Measurements from ENCODE around the gene C19orf67.
A peak's percentile ranks its signal among the peaks of the same experiment; 100 is the strongest.

C19orf67 gene

DNA sequence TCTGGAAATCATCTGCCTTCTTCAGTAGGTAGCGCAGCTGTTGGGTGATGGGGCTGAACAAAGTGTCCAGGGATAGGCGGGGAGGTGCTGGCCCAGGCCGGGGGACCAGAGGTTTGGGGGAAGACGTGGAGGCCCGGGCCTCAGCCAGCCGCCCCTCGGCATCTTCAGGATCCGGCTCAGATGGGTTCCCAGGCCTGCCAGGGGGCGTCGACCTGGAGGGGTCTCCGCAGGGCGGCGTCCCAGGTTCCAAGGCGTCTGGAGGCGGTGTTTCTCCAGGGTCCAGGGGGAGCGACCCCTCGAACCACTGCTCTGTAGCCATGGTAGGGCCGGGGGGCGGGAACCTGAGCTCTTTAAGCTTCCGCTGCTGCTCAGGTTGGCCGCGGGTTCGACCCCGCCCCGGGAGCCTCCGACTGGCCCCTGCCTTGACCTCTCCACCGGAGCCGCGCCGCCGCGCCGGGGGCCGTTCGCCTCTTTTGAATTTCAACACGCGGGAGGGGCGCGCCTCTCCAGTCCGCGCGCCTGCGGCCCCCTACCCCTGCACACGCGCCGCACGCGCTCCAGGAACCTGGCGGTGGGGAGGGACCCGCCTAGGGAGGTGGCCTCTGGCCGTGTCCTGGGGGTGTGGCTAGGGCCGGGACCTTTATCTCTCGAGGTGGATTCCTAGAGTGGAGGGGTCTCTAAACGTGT lies at the start of gene C19orf67:
Gene C19orf67, minus strand, starts transcription at position 475 of the 687 bp plus-strand sequence. Its CDS starts 156 bp downstream, at position 319.
- no peak for DNase-seq (ENCODE audit: low spot score)

DNA sequence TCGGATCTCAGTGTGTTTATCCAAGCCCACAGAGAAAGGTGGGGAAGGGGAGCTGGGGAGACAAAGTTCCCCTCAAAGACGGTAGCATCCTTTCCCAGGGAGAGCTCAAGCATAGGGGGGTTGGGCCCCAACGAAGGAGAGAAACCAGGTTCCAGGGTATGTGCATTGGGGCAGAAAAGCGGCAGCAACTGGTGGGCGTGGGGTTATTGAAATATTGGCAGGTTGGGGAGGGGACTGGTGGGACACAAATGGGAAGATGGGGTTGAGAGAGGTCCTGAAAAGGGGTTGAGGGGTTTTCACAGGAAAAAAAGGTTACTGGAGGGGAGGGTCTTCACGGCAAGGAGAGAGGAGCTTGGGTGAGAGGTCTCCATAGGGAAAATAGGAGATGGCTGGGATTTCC lies 49.8 kb upstream of the C19orf67 start:
- no peak for DNase-seq (ENCODE audit: low spot score)

DNA sequence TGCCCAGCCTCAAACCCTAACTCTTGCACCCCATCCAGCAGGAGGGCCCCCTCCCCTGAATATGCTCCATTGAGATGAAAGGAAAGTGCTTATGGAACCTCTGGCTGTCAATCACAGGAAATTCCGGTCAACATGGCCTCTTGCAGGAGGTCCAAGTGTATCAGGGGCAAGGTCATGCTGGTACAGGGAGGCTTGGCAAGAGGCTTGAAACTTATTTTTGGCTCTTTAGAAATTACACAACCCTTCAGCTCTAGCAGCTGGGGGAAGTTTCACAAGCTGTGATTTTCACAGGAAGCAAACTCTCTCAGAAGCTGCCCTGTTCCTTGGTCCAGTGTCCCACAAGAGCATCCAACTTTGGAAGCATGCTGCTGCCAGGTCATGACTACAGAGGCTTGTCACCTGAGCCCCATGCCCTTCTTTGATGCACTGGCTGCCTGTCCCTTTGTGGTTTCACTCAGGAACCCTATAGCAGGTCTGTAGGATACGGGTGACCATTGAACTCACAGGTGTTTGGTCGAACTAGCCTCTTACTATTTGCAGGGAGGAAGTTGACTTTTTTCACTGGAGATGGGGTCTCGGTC lies 42.4 kb upstream of the C19orf67 start:
- DNase-seq (ENCODE audit: low spot score), result peak; percentile 68

DNA sequence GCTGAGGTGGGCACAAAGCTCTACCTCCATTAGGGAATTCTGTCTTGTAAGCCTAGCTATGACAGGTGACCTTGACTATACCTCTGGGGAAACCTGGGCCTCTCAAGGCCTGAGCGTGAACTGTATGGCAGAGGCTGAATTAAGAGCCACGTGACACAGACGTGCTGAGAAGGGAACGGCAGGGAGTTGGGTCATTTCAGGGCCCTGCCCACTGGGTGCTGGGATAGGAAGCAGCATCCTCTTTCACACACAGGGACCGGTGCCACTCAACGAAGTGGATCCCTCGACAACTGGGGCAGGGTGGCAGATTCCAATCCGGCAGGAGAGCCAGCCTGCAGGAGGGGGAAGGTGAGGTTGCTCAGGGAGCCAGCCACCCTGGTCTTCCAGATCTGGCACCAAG lies 41.6 kb upstream of the C19orf67 start:
- DNase-seq (ENCODE audit: low spot score), result no peak

DNA sequence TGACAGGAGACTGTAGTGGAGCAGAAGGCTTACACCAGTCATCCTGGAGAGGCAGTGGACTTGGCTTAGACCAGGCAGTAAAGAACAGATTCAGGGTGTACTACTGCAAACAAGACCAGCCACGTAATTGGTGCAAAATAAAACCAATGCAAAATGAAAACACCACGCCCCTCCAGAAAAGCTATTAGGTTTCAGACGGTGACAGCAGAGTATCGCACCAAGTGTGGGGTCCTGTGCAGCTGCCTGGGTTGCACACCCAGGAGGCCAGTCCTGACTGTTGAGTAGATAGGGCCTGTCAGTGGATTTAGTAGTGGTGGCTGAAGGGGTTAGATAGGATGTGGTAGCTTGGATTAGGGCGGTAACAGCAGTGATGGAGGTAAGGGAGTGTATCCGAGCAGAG lies 37.3 kb upstream of the C19orf67 start:
- DNase-seq (ENCODE audit: low spot score), result no peak

DNA sequence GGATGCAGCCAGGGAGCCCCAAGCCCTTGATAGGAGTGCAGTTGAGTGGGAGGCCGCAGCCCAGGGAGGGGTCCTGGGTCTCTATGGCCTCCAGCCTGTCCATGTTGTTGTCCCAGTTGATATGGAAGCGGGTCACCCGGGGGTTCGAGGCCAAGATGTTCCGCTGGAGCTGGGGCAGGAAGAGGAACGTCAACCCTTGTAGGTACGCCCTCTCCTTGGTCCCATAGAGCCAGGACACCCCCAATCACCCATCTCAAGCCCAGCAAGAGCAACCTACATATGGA lies 34.9 kb upstream of the C19orf67 start:
- DNase-seq (ENCODE audit: low spot score), result no peak

DNA sequence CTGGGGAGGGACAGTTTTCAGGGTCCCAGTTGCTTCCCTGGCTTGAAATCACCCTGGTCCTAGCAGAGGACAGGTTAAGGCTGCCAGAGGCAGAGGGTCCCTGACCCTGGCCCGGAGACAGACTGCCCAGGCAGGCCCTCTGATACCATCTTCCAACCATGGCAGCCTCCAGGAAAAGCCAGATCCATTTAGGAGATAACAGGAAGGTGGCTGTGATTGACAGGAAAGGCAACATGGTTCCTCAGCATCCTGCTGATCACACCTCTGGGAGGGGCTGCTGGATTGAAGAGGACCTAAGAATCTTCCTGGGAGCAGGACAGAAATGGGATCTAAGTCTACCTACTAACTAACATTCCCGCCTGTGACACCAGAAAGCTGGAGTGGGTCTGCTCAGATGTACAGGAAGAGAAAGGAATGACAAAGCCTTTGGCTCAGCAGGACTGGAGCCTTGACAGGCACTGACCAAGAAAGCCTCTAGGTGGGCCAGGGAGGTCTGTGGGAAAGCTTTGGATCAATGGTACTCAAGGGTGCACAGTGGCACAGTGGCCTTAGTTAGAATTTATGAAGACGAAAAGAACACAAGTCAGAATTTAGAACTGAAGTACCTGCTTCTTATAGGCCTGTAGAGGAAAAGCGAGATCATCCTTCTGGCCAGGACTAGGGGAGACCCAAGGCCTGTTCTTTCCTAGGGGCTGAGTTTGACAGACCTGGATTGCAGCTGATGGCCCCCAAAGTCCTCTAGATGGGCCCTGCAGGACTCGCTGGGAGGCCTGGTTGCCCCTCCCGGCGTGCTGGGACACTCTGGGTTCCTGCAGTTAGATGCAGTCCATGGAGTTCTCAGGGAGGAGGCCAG lies 34.3 kb upstream of the C19orf67 start:
- DNase-seq (ENCODE audit: low spot score), result no peak

DNA sequence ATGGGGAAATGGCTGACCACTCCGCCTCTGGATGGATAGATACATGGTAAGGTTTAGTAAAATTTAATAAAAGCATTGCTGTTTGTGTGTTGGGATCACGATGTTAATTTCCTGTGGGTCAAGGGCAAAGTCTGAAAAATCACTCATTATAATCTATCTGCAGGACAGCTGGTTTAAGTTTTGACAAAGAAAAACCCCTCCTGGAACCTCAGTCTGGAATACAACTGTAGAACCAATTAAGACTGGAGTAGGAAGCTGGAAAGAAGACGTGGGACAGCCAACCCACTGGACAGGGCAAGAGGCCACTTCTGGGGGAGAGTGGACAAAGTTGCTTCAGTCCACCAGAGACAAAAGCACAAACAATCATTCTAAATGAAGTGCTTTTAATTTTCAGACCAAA lies 33.6 kb upstream of the C19orf67 start:
- no peak for DNase-seq (ENCODE audit: low spot score)

DNA sequence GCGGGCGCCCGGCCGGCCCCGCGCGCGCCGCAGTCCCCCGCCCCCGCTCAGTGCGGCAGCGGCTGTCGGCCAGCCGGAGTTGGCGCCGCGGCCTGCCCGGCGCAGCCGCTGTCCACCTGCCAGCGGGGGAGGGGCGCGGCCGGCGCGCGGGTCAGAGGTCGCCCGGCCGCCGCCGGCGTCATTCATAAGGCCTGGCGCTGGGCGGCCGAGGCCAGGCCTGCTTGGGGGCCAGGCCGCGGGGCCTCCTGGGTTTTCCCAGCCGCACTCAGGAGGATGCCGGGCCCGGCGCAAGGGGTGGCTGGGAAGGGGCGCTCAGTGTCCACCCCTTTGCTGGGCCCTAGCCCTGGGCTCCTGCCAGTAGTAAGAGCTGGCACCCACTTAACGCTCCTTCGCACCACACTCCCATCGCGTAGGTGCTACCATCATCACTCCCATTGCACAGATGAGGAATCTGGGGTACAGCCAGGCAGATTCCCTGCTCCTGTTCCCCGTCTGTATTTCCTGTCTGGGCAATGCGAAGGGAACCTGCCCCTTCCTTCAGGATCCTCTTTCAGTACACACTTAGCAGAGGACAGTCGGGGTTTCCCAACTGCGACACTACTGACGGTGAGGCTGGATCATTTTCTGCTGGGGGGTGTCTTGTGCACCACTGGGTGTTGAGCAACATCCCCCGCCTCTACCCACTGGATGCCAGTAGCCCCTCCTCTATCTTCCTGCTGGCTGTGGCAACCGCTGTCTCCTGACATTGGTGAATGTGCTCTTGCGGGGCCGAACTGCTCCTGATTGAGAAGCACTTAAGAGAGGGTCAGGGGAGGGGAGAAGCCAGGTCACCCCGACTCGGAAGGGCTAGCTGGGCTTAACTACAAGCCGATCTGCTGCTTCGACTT lies 32.8 kb upstream of the C19orf67 start:
- peak; percentile 85 for DNase-seq (ENCODE audit: low spot score)

DNA sequence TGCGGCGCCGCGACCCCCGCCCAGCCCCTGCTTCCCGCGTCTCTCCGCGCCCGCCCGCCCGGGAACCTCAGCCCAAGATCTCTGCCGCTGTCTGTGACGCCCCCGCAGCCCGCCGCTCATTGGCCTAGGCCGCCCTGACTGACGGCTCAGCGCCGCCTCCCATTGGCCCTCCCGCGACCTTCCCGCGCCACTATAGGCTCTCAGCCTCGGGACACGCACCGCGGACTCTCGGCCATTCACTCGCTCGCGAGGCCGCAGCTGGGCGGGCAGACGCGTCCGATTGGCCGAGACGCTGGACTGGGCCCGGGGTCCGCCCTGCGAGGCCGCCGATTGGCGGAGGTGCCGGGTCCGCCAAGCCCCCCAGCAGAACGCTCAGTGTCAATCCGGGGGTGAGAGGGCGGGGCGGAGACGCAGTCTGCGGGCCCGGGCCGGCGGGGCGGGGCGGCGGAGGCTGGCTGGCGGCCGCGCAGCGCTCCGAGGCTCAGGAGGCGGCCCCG lies 32.1 kb upstream of the C19orf67 start, which contains the start of gene PRKACA:
Gene PRKACA, minus strand, starts transcription at position 95 of the 497 bp plus-strand sequence. CDS start 215 bp downstream, outside the sequence.
- peak; percentile 98 for DNase-seq (ENCODE audit: low spot score)

DNA sequence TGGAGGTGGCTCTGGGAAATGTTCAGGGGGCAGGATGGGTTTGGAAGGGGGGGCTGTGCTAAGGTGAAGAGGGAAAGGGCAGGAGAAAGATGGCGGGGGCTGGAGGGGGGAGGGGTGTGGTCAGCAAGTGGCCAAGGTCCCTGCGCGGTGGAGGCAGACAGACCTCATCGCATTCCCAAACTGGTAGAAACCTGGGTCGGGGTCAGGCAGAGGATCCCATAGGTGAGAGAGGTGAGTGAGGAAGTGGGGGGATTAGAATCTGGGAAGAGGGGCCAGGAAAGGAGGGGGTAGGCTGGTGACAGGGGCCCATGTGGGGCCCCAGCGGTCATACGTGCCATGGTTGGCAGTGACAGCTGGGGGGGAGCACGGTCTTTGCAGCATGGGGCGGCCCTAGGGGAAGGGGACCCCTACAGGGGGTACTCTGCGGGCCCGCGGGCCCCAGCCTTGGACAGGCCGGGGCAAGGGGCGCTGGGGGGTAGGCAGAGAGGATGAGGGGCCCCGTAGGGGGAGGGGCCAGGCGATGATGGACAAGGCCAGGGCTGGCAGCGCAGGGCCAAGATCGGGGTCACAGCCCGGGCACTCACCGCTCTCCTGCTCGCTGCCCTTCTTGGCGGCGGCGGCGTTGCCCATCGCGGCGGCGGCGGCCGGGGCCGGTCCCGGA lies 31.5 kb upstream of the C19orf67 start:
- no peak for DNase-seq (ENCODE audit: low spot score)

DNA sequence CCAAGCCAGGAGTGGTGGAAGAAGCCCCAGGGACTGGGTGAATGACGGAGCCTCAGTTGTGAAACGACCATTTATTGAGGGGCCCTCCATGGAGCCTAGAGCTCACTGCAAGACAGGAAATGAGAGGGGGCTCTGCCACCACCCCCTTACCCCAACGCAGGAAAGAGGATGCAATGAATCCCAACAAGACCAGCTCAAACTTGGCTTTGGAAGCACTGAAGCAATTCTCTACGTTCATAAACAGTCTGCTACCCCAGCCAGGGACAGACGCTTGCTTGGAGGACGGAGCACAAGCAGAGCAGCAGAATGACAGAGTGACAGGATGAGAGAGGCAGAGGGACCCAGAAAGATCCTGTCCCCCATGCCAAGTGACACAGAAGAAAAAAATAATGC lies 30.9 kb upstream of the C19orf67 start:
- no peak for DNase-seq (ENCODE audit: low spot score)

DNA sequence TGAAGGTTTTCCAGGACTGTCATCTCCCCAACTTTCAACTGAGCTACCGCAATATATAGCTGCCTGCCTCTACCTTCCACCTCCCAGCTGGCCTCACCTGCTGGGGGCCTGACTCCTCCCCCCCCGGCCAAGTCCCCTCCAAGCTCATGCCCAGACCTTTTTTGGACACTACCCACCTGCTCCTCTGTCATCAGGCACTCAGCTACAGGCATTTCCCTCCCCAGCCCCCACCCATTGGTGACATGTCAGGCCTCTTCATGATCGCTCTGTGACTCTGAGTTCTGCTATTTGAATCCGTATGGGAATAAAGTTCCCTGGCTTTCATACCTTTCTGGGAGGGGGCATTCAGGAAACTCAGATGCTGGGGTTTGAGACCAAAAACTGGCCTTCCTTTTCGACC lies 30.2 kb upstream of the C19orf67 start:
- DNase-seq (ENCODE audit: low spot score), result no peak

DNA sequence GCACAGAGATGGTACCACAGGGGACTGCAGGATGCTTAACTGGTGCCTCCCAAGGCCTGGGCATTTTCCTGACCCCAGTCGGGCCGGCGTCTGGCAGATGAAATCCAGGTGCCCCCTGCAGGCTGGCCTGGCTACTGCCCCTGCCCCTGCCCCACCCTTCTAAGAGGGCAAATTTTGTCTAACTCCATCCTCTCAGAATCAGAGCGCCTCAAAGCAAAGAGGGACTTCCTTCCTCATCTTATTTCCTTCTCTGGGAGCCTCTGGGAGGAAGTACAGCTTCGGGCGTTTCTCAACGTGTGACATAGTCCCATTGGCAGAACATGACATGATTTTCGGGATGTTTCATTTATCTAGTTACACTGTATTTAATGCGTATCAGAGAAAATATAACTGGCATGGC lies 29.3 kb upstream of the C19orf67 start:
- DNase-seq (ENCODE audit: low spot score), result peak; percentile 72

DNA sequence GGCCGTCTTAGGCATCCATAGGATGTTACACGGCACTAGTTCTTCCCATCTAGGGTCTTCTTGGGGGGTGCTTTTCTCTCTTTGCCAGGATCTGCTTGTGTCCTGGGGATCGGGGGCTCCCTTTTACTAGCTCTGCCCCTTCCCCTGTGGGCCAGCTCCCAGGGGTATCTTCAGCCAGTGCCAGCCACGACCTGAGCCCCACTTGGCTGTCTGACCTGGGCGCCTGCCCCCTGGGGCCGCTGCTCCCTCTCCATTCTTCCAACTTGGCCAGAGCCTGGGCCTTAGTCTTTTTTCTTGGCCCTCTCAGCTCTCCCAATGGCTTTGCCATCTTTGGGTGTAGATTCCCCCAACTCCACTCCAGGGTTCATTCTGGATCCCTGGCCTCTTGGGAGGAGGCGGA lies 28.9 kb upstream of the C19orf67 start:
- DNase-seq (ENCODE audit: low spot score), result no peak

DNA sequence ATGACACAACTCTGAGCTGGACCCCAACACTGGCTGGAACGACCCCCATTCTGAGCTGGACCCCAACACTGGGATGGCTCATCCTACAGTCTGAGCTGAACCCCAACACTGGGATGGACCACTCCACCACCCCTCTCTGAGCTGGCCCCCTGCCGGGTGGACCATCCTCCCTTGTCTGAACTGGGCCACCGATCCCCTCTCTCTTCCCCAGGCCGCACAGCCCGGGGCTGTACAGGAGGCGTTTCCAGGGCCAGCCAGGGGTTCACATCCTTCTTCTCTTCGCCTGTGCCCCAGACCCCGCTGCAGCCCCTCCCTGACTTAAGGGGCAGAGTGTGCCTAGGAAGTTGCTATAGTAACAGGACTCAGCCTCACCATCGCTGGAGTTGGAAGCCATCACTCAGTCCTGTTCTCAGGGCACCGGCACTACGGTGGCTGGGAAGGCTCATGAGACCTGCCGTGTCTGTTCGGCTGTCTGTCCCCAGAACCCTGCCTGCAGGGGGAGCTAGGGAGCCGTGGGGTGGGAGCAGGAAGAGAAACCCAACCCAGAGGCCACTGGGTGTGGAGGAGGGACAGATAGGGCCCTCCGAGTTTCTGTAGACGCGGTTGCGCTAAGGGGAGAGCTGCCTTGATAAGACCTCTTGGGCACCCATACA lies 28.3 kb upstream of the C19orf67 start:
- no peak for DNase-seq (ENCODE audit: low spot score)

DNA sequence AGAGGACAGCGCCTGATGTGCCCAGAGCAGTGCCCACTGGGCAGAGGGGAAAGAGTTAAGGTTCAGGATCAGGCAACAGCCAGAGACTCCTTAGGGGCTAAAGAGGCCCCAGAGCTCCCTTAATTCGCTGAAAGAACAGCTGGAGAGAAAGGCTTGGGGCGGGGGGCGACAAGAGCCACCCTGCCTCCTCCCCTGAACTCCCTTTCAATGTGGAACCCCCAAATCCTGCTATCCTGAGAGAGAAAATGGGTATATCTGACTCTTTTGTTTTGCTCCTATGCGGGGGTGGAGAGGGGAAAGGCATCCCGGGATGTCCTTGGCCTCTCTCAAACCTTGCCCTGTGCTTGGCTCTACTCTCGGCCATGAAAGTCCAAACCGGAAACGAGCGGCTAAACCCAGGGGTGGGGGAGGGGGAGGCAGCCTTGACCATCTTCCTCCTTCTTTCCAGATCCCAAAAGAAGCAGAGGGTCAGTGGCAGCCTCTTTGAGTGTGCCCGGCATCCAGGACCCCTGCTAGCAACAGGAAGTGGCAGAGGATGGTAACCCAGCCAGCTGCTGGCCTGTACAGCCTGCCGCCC lies 27.3 kb upstream of the C19orf67 start:
- no peak for DNase-seq (ENCODE audit: low spot score)

DNA sequence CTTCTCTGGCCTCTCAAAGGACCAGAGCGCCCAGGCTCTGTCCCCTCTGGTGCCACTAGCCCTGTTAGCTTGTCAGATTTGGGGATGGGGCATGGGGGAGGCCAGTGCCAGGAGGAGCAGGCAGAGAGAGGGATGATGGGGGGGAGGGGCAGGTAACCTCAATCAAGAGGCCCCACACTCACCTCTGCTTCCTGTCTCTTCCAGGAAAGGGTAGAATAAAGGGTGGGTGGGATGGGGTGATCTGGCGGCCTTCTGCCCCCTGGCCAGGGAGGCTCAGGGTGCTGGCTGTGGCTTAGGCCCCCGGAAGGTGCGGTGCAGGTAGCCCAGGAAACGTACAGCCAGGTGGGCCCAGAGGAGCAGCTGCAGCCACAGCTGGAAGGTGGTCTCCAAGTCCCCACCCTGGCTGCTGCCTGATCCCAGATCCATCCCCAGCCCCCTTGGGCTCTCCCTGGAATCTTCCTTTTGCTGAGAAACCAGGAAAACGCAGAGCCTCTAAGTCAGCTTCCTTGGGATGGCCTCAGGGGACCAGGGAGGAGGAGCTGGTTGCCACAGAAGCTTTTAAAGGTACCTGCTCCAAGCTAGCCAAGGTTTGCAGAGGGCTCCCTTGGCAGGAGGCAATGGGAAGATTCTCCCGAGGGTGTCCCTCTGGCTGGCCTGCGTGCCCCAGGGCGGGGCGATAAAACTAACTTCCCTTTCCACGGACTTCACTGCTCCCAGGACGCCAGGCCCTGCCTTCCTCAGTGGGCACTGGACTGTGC lies 26.6 kb upstream of the C19orf67 start:
- DNase-seq (ENCODE audit: low spot score), result no peak

DNA sequence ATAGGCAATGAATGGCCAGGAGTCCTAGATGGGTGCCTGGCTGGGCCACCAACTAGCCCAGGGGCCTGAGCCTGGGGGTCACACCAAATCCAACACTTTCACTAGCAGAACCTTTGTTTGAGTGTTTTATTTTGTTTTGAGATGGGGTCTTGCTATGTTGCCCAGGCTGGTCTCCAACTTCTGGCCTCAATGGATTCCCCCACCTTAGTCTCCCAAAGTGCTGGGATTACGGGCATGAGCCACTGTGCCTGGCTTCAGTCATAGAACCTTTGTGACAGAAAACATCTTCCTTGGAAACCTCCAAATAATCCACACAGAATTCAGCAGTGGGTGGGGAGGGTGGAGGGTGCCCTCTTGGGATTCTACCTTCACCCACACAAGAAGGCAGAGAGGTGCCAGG lies 25.9 kb upstream of the C19orf67 start:
- no peak for DNase-seq (ENCODE audit: low spot score)

DNA sequence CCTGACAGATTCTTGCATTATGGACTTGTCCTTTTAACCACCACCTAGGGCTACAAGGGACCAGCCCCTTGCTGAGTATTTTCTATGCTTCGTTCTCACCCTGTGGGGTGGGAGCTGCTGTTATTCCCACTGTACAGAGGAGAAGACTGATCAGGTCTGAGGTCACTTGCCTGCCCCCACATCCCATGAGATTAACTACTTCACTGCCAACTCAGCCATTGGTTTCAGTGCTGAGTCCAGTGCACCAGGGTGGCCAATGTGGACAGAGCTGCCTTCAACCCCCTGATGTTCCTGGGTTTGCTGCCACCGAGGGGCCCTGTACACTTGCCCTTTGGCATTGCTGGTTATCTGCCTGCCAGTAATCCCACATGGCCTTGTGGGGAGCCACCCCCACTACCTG lies 25.1 kb upstream of the C19orf67 start:
- no peak for DNase-seq (ENCODE audit: low spot score)
